Neural cell (in vitro differentiated cells): Measurements from ENCODE around the gene DPP3. TPM values are rescaled to one million over a fixed set of nuclear protein-coding genes. Genes with fewer than 3 reads are reported as not detected.
"Not testable (repeated sequence)": the region's sequence is repeated elsewhere in the genome, so short reads cannot be mapped to it uniquely, and the experiment has no call there.

Source experiments
- H2AFZ ChIP-seq: fragments of 200-600, 300-800 bp; sonication (generic), shearing (Covaris generic); 2 replicates; pipeline ENCODE4 v1.6.0; 2014; ENCODE audit warnings: low read depth, mild to moderate bottlenecking, antibody characterized with exemption, low read length, moderate library complexity
- H3F3A ChIP-seq: fragments of 200-600 bp; shearing (Covaris generic); 2 replicates; pipeline ENCODE4 v1.6.1; 2016; ENCODE audit warnings: mild to moderate bottlenecking, moderate library complexity, mixed read lengths, antibody characterized with exemption, low read length; ENCODE audit not compliant: insufficient read depth, poor library complexity, severe bottlenecking
- H3K27ac ChIP-seq: fragments of 200-600, 300-800 bp; sonication (generic), shearing (Covaris generic); 2 replicates; pipeline ENCODE4 v1.5.1; 2014; ENCODE audit warnings: mild to moderate bottlenecking, low read length, moderate library complexity
- H3K27me3 ChIP-seq: fragments of 300-800, 200-600 bp; sonication (generic), shearing (Covaris generic); 2 replicates; pipeline ENCODE4 v1.6.0; 2014; ENCODE audit warnings: mild to moderate bottlenecking, low read depth, low read length, moderate library complexity; ENCODE audit not compliant: insufficient read depth
- H3K36me3 ChIP-seq: fragments of 300-800, 200-600 bp; sonication (generic), shearing (Covaris generic); 2 replicates; pipeline ENCODE4 v1.5.1; 2014; ENCODE audit warnings: mild to moderate bottlenecking, antibody characterized with exemption, low read length, moderate library complexity; ENCODE audit not compliant: insufficient read depth
- H3K4me2 ChIP-seq: fragments of 300-800, 200-600 bp; sonication (generic), shearing (Covaris generic); 2 replicates; pipeline ENCODE4 v1.6.0; 2014; ENCODE audit warnings: mild to moderate bottlenecking, low read length
- H3K4me3 ChIP-seq: fragments of 300-800, 200-600 bp; sonication (generic), shearing (Covaris generic); 2 replicates; pipeline ENCODE4 v1.5.1; 2014; ENCODE audit warnings: mild to moderate bottlenecking, low read length, moderate library complexity
- H3K79me2 ChIP-seq: fragments of 200-600 bp; shearing (Covaris generic); replicated peaks from 2 replicates; pipeline ENCODE4 v1.6.0; 2014; ENCODE audit warnings: mild to moderate bottlenecking, low read length, moderate library complexity; ENCODE audit not compliant: insufficient read depth
- H3K9ac ChIP-seq: fragments of 300-800, 200-600 bp; sonication (generic), shearing (Covaris generic); 2 replicates; pipeline ENCODE4 v1.6.1; 2016; ENCODE audit warnings: mild to moderate bottlenecking, low read length, mixed read lengths
- H3K9me2 ChIP-seq: fragments of 200-600 bp; shearing (Covaris generic); 2 replicates; pipeline ENCODE4 v1.6.1; 2016; ENCODE audit warnings: mild to moderate bottlenecking, low read length, mixed read lengths; ENCODE audit not compliant: insufficient read depth
- H3K9me3 ChIP-seq: fragments of 200-600, 300-800 bp; sonication (generic), shearing (Covaris generic); 2 replicates; pipeline ENCODE4 v1.6.1; 2016; ENCODE audit warnings: mild to moderate bottlenecking, mixed run types, low read length, moderate library complexity, mixed read lengths
- H4K20me1 ChIP-seq: fragments of 200-600 bp; shearing (Covaris generic); 2 replicates; pipeline ENCODE4 v1.6.1; 2016; ENCODE audit warnings: mild to moderate bottlenecking, mixed run types; ENCODE audit not compliant: insufficient read depth
- CTCF ChIP-seq: fragments of 450-650 bp; IDR thresholded peaks from 2 replicates; pipeline ENCODE4 v1.5.1; 2014; ENCODE audit warnings: antibody characterized with exemption, mild to moderate bottlenecking, moderate library complexity; ENCODE audit not compliant: poor library complexity, severe bottlenecking
- EP300 ChIP-seq: fragments of 450-650 bp; conservative IDR thresholded peaks from 2 replicates; pipeline ENCODE4 v1.6.1; 2014; ENCODE audit warnings: antibody characterized with exemption, mild to moderate bottlenecking, moderate library complexity; ENCODE audit not compliant: poor library complexity, severe bottlenecking
- EZH2 ChIP-seq: fragments of 200-600, 300-800 bp; shearing (Covaris generic), sonication (generic); IDR thresholded peaks from 2 replicates; pipeline ENCODE4 v1.6.1; 2014; ENCODE audit warnings: antibody characterized with exemption, low read length, borderline replicate concordance, mild to moderate bottlenecking; ENCODE audit not compliant: insufficient read depth, poor library complexity, severe bottlenecking
- MXI1 ChIP-seq: fragments of 450-650 bp; conservative IDR thresholded peaks from 2 replicates; pipeline ENCODE4 v1.6.1; 2014; ENCODE audit warnings: antibody characterized with exemption, mild to moderate bottlenecking; ENCODE audit not compliant: poor library complexity, severe bottlenecking
- POLR2AphosphoS5 ChIP-seq: IDR thresholded peaks from 2 replicates; pipeline ENCODE4 v1.6.1; 2012
- RAD21 ChIP-seq: fragments of 450-650 bp; conservative IDR thresholded peaks from 2 replicates; pipeline ENCODE4 v1.6.1; 2014; ENCODE audit warnings: antibody characterized with exemption, mild to moderate bottlenecking, moderate library complexity
- REST ChIP-seq: IDR thresholded peaks from 2 replicates; pipeline ENCODE4 v1.6.1; 2012; ENCODE audit warnings: borderline replicate concordance
- SMC3 ChIP-seq: fragments of 450-650 bp; conservative IDR thresholded peaks from 2 replicates; pipeline ENCODE4 v1.6.1; 2014; ENCODE audit warnings: antibody characterized with exemption, mild to moderate bottlenecking, moderate library complexity; ENCODE audit not compliant: poor library complexity
- TAF1 ChIP-seq: IDR thresholded peaks from 2 replicates; pipeline ENCODE4 v1.6.1; 2012; ENCODE audit warnings: low read depth
- polyA plus RNA-seq: library from polyadenylated mRNA; depleted of rRNA; stranded (reverse); fragments of >200 nt; gene quantifications from 2 replicates; pipeline ENCODE4 v1.2.3, GENCODE V29; 2014

DPP3 gene
- polyA plus RNA-seq, 1 donor from 2014 or later, result 71.7 TPM

- Histone ChIP-seq H3K79me2 (no peaks in the 10 kb centered on the region), H2AFZ (no peak overlapping the region), H3K9me3 (no peaks in the 10 kb centered on the region), H3K4me2 (no peak overlapping the region), H3K9ac (no peak overlapping the region), H4K20me1 (no peaks in the 10 kb centered on the region), H3K27me3 (no peaks in the 10 kb centered on the region), H3K9me2 (no peaks in the 10 kb centered on the region), H3K36me3 (no peaks in the 10 kb centered on the region), H3F3A (no peaks in the 10 kb centered on the region), H3K27ac (no peak overlapping the region), H3K4me3 (no peak overlapping the region)
- TF ChIP-seq EZH2 (no peak), CTCF (no peak), REST (no peak), MXI1 (no peak), POLR2AphosphoS5 (no peak), TAF1 (no peak), SMC3 (no peak), RAD21 (no peak), EP300 (no peak)
Measured at GRCh38 chr11:66539170-66539869, 59.1 kb downstream of the DPP3 start.

- no peak overlapping the region for H3K4me3 ChIP-seq
- no peak overlapping the region for H3K27ac ChIP-seq
- no peak for TF ChIP-seq POLR2AphosphoS5
- no peak for TF ChIP-seq REST
- TF ChIP-seq EP300, result no peak
- no peak for TF ChIP-seq EZH2
- TF ChIP-seq TAF1, result no peak
- TF ChIP-seq MXI1, result no peak
- no peaks in the 10 kb centered on the region for H3F3A ChIP-seq
- no peak overlapping the region for H2AFZ ChIP-seq
- no peaks in the 10 kb centered on the region for H3K36me3 ChIP-seq
- no peak overlapping the region for H3K4me2 ChIP-seq
- no peaks in the 10 kb centered on the region for H3K9me3 ChIP-seq
- H4K20me1 ChIP-seq, result no peaks in the 10 kb centered on the region
- H3K9ac ChIP-seq, result no peak overlapping the region
- H3K27me3 ChIP-seq, result no peaks in the 10 kb centered on the region
- H3K9me2 ChIP-seq, result no peaks in the 10 kb centered on the region
- no peaks in the 10 kb centered on the region for H3K79me2 ChIP-seq
Measured at GRCh38 chr11:66539870-66540213, 59.6 kb downstream of the DPP3 start.

- H3K27ac ChIP-seq, H3K9me3 ChIP-seq, H3K36me3 ChIP-seq, H3K9me2 ChIP-seq, H3K79me2 ChIP-seq, H3F3A ChIP-seq, H2AFZ ChIP-seq, H3K9ac ChIP-seq, H3K4me2 ChIP-seq, H3K4me3 ChIP-seq, H4K20me1 ChIP-seq, H3K27me3 ChIP-seq: not testable (repeated sequence)
Measured at GRCh38 chr11:66540598-66540997, 60.4 kb downstream of the DPP3 start.
